GM12873 (cell line): ENCODE data around the gene CACNB4.

Experiments
- CTCF ChIP-seq: IDR thresholded peaks from 2 replicates; pipeline ENCODE4 v1.5.1; 2012; ENCODE audit warnings: low read depth, mild to moderate bottlenecking, moderate library complexity, low read length, control low read depth; ENCODE audit not compliant: insufficient read depth; ENCODE audit errors: missing control alignments

CACNB4 gene

DNA sequence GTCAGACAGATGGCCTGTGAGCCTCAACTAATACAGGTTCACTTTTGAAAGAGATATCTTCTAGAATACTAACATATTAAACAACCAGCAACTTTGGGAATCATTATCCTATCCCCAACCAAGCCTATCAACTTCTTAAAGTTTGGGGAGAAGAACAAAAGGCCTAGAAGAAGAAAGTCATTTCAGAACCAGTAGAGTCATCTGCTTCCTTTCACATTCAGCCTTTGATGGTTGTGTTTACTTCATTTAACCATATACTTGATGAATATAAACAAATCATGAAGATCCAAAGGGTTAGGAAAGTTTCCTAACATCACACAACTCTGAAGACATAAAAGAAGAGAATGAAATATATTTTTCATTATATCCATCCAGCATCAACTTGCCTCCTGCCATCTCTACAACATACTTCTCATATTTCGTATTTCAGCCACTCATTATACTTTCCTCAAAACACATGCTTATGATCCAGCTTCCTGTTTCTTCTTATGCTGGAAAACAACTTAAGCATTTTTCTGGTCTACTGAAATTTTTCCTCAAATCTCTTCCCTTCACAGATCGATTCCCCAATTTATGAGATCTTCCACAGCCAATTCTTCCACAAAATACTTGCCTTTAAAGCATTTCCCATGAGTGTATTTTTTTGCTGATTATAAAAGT, 114.3 kb downstream of the CACNB4 start:
- no peak for TF ChIP-seq CTCF

DNA sequence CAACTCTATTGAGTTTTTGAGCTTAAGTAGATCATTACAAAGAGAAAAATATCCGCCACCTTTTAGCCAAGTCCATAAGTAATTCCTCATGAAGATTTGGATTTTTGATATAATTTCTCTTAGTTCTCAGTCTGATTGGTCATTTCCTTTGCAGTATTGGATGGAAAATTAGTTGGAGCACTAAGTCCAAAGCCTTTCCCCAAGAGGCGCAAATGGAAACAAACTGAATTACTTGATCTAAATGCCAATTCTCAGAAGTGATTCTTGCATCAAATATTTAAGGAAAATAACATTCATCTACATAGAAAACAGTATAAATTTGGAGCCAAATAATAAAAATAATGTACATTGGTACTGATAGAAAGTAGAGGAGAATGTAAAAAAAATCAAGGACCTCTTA, 115.6 kb downstream of the CACNB4 start:
- no peak for TF ChIP-seq CTCF

- no peak for TF ChIP-seq CTCF
These were observed 117.0 kb downstream of the CACNB4 start for GRCh38 chr2:151981886-151982285.

DNA sequence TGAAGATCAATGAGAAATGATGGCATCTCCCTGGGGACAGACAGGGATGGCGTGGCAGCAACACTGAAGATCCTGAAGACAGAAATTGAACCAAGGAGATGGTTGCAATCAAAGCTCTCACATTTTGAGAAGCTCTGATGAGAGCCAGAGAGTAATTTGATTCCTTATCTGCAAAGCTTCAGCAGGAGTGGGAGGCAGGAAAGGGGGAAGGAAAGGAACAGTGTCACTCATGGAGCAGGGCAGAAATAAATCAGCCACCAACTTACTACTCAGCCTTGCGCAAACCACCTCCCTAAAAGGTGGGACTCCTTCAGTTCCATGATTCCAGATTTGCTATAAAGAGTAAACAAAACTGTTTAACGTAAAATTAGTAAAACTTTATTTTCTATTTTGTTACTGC, 119.2 kb downstream of the CACNB4 start:
- TF ChIP-seq CTCF, result no peak

DNA sequence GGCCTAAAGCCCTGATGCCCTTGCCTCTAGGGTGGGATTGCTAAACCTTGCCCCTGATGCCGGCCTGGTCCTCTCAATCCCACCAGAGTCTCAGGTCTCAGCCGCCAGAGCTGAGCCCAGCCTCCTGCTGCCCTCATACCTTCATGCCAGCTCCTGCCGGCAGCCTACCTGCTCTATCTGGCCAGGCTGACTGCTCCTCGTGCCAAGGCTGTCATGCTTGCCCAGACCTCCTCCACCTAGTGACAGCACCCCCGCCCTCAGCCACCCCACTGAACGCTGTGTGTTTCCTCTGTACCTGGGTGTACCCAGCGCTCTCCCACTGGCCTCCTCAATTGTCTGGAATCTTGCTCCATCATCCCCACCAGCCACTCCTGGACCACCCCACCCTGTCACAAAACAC, 120.1 kb downstream of the CACNB4 start:
- no peak for TF ChIP-seq CTCF

- no peak for TF ChIP-seq CTCF
These were observed 121.2 kb downstream of the CACNB4 start for GRCh38 chr2:151977631-151978030.

DNA sequence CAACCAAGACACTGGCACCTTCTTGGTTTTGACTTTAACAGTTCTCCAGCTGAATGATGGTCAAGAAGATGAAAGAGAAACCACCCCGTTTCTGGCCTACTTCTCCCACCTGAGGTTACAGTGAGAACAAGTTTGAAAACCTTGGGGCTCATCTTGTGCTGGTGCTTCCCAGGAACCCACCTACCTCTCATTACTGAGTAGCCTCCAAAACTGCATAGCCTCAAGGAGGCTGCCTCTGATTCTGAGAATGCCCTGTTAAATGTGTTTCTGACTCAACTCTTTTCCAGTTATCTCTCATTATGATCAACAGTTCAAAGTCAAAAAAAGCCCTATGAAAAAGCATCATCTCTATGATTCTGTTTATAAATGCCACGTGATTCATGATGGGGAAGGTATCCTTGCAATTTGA, 121.9 kb downstream of the CACNB4 start:
- TF ChIP-seq CTCF, result no peak
